CD4-positive, alpha-beta T cell treated with Interleukin-17A for 4 hours (primary cell): ENCODE data around the gene MANF.

Source experiments
- DNase-seq: peaks from one replicate; pipeline ENCODE4 v3.0.0-alpha.2; 2020; ENCODE audit warnings: mixed read lengths

Gene MANF

DNA sequence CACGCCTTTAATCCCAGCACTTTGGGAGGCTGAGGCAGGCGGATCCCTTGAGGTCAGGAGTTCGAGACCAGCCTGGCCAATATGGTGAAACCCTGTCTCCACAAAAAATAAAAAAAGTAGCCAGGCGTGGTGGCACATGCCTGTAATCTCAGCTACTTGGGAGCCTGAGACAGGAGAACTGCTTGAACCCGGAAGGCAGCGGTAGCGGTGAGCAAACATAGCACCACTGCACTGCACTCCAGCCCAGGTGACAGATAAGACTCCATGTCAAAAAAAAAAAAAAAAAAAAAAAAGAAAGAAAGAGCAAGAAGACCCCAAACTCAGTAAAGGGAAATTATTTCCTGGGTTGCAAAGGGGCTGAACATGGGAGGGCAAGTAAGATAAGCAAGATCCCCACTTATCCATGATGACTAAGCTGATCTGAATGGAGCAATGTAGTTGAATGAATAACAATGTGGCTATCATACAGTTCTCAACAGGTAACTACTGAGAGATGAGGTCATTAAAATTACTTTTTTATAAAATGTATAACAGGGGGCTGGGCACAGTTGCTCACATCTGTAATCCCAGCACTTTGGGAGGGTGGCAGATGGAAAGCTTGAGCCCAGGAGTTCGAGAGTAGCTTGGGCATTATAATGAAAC lies 52.0 kb downstream of the MANF start:
- DNase-seq: no peak
